T-helper 2 cell treated with Interferon-gamma antibody and Interleukin-4, amounts not matched to agents 100 ng/mL and 5 ng/mL, for 36 hours (primary cell): ENCODE results near the gene RNU6-9. TPM values are rescaled to one million over a fixed set of nuclear protein-coding genes. Genes with fewer than 3 reads are reported as not detected.

Experiments used
- intact Hi-C: fragments of 100-400 bp; cut with micrococcal nuclease; formaldehyde crosslinking; loops from one replicate; pipeline ENCODE4 v1.15.1; 2023
- total RNA-seq: library from RNA; stranded (reverse); gene quantifications from 2 replicates; pipeline ENCODE4 v1.2.3, GENCODE V29; 2022

Gene RNU6-9
- total RNA-seq, 1 donor from 2014 or later, result not detected

- intact Hi-C loops, result loop anchor here (5.0 kb wide), 1 partner anchor 136 kb away; no protein-coding TSS in a partner anchor
Observed at GRCh38 chr19:861141-861755, 32.0 kb upstream of the RNU6-9 start.

- intact Hi-C loops, result loop anchor here (1.0 to 5.0 kb wide), 4 partner anchors 10 to 181 kb away; partner anchors contain the start of genes MED16 and RNU6-9
Observed at GRCh38 chr19:861756-862580, 31.3 kb upstream of the RNU6-9 start.

- intact Hi-C loops, result loop anchor here (1.0 to 5.0 kb wide), 5 partner anchors 10 to 182 kb away; partner anchors contain the start of genes MED16 and RNU6-9
Observed at GRCh38 chr19:862581-863314, 30.5 kb upstream of the RNU6-9 start.

GRCh38 chr19:863315-863620, 30.0 kb upstream of the RNU6-9 start:
- intact Hi-C loops, result loop anchor here (1.0 to 5.0 kb wide), 4 partner anchors 30 to 182 kb away; partner anchors contain the start of genes MED16 and RNU6-9

GRCh38 chr19:866769-867300, 26.4 kb upstream of the RNU6-9 start:
- intact Hi-C loops, result no loop called here

GRCh38 chr19:867301-867793, 25.9 kb upstream of the RNU6-9 start:
- intact Hi-C loops, result no loop called here

GRCh38 chr19:867855-868457, 25.3 kb upstream of the RNU6-9 start:
- intact Hi-C loops, result no loop called here

- intact Hi-C loops, result no loop called here
Observed at GRCh38 chr19:868458-869244, 24.6 kb upstream of the RNU6-9 start.

GRCh38 chr19:869245-870177, 23.8 kb upstream of the RNU6-9 start:
- intact Hi-C loops, result no loop called here

- intact Hi-C loops, result no loop called here
Observed at GRCh38 chr19:870314-870713, 23.0 kb upstream of the RNU6-9 start.

- intact Hi-C loops, result no loop called here
Observed at GRCh38 chr19:870963-871401, 22.3 kb upstream of the RNU6-9 start.

GRCh38 chr19:871446-872265, 21.6 kb upstream of the RNU6-9 start:
- intact Hi-C loops, result loop anchor here (1.0 to 2.0 kb wide), 4 partner anchors 9 to 75 kb away; partner anchors contain the start of genes MED16, PTBP1 and RNU6-9

GRCh38 chr19:872266-872951, 20.9 kb upstream of the RNU6-9 start:
- intact Hi-C loops, result loop anchor here (1.0 to 2.0 kb wide), 4 partner anchors 10 to 76 kb away; partner anchors contain the start of genes MED16, PTBP1 and RNU6-9

- intact Hi-C loops, result loop anchor here (2.0 kb wide), 3 partner anchors 20 to 76 kb away; partner anchors contain the start of genes MED16, PTBP1 and RNU6-9
Observed at GRCh38 chr19:873084-873483, 20.2 kb upstream of the RNU6-9 start.

- intact Hi-C loops, result loop anchor here (2.0 kb wide), 3 partner anchors 19 to 77 kb away; partner anchors contain the start of genes MED16, PTBP1 and RNU6-9
Observed at GRCh38 chr19:873561-874041, 19.7 kb upstream of the RNU6-9 start.

GRCh38 chr19:875265-875879, 17.9 kb upstream of the RNU6-9 start:
- intact Hi-C loops, result no loop called here

- intact Hi-C loops, result no loop called here
Observed at GRCh38 chr19:876089-876488, 17.2 kb upstream of the RNU6-9 start.
